GM23248 (cell line): ENCODE measurements around the gene HYDIN. TPM values are rescaled to one million over a fixed set of nuclear protein-coding genes. Genes with fewer than 3 reads are reported as not detected.
"Not testable (repeated sequence)": the region's sequence is repeated elsewhere in the genome, so short reads cannot be mapped to it uniquely, and the experiment has no call there.

ENCODE experiments used
- DNase-seq: peaks from one replicate; pipeline ENCODE4 v3.0.0-alpha.2; 2015
- H2AFZ ChIP-seq: fragments of 200-600 bp; sonication (generic); 2 replicates; pipeline ENCODE4 v1.6.1; 2016; ENCODE audit warnings: antibody characterized with exemption
- H3F3A ChIP-seq: fragments of 200-600 bp; sonication (generic); 2 replicates; pipeline ENCODE4 v1.6.1; 2016; ENCODE audit warnings: mild to moderate bottlenecking, antibody characterized with exemption, mixed run types; ENCODE audit not compliant: insufficient read depth
- H3K27ac ChIP-seq: fragments of 200-600 bp; sonication (generic); 2 replicates; pipeline ENCODE4 v1.5.1; 2016; ENCODE audit warnings: mild to moderate bottlenecking
- H3K27me3 ChIP-seq: fragments of 200-600 bp; sonication (generic); replicated peaks from 2 replicates; pipeline ENCODE4 v1.6.1; 2016; ENCODE audit warnings: mild to moderate bottlenecking; ENCODE audit not compliant: insufficient read depth
- H3K36me3 ChIP-seq: fragments of 200-600 bp; sonication (generic); 2 replicates; pipeline ENCODE4 v1.6.1; 2016; ENCODE audit warnings: low read depth, mild to moderate bottlenecking
- H3K4me1 ChIP-seq: fragments of 200-600 bp; sonication (generic); 2 replicates; pipeline ENCODE4 v1.6.1; 2016; ENCODE audit warnings: mild to moderate bottlenecking; ENCODE audit not compliant: insufficient read depth
- H3K4me2 ChIP-seq: fragments of 200-600 bp; sonication (generic); one replicate; pipeline ENCODE4 v1.6.1; 2016; ENCODE audit warnings: mild to moderate bottlenecking; ENCODE audit not compliant: unreplicated experiment
- H3K4me3 ChIP-seq: fragments of 200-600 bp; sonication (generic); 2 replicates; pipeline ENCODE4 v1.5.1; 2016; ENCODE audit warnings: mild to moderate bottlenecking
- H3K79me2 ChIP-seq: fragments of 200-600 bp; sonication (generic); 2 replicates; pipeline ENCODE4 v1.6.1; 2016; ENCODE audit warnings: mild to moderate bottlenecking; ENCODE audit not compliant: insufficient read depth
- H3K9ac ChIP-seq: fragments of 200-600 bp; sonication (generic); 2 replicates; pipeline ENCODE4 v1.6.1; 2016; ENCODE audit warnings: mild to moderate bottlenecking
- H3K9me2 ChIP-seq: fragments of 200-600 bp; sonication (generic); 2 replicates; pipeline ENCODE4 v1.6.1; 2016; ENCODE audit warnings: mixed run types, mild to moderate bottlenecking, moderate library complexity; ENCODE audit not compliant: insufficient read depth
- H3K9me3 ChIP-seq: fragments of 200-600 bp; sonication (generic); one replicate; pipeline ENCODE4 v1.6.1; 2017; ENCODE audit warnings: low read depth
- H4K20me1 ChIP-seq: fragments of 200-600 bp; sonication (generic); 2 replicates; pipeline ENCODE4 v1.6.0; 2016; ENCODE audit not compliant: insufficient read depth
- EZH2 ChIP-seq: fragments of 200-600 bp; sonication (generic); IDR thresholded peaks from 2 replicates; pipeline ENCODE4 v1.6.1; 2018; ENCODE audit warnings: antibody characterized with exemption, mild to moderate bottlenecking; ENCODE audit not compliant: insufficient read depth, poor library complexity, severe bottlenecking
- EZH2phosphoT487 ChIP-seq: fragments of 200-600 bp; sonication (generic); IDR thresholded peaks from 2 replicates; pipeline ENCODE4 v1.6.1; 2018; ENCODE audit warnings: antibody characterized with exemption, moderate library complexity, mild to moderate bottlenecking, low read depth; ENCODE audit not compliant: insufficient read depth
- WGBS, 2 experiments: methylation state at CpG; one replicate each; pipeline ENCODE4 v1.1.6; 2015 to 2017; ENCODE audit warnings: low lambda C conversion rate in 2 of 2, low coverage in 1 of 2; ENCODE audit errors: missing lambda C conversion rate in 2 of 2; 5-methylcytosine and 5-hydroxymethylcytosine counted together
- in situ Hi-C: fragments of 300-500 bp; cut with MboI; formaldehyde crosslinking; loops from 2 replicates; pipeline ENCODE4 v1.15.0; 2020
- polyA plus RNA-seq: library from polyadenylated mRNA; unstranded; fragments of >200 nt; fragmentation: Nextera tagmentation; extraction: Ambion mirVana; gene quantifications from 2 replicates; pipeline ENCODE4 v1.2.1, GENCODE V29; 2016
- total RNA-seq: library from RNA; depleted of rRNA; stranded (reverse); fragments of >200 nt; shearing (Covaris generic); gene quantifications from 2 replicates; pipeline ENCODE4 v1.2.3, GENCODE V29; 2014

HYDIN gene
- total and polyA plus RNA-seq, 2 experiments from 2014 or later = 0.50 to 0.54 TPM

- H2AFZ ChIP-seq, H3F3A ChIP-seq, H3K9me2 ChIP-seq, H3K36me3 ChIP-seq, H3K4me1 ChIP-seq, H3K4me2 ChIP-seq, DNase-seq, in situ Hi-C loops, H3K9ac ChIP-seq, H3K9me3 ChIP-seq, H3K79me2 ChIP-seq, H3K27me3 ChIP-seq, H4K20me1 ChIP-seq, H3K27ac ChIP-seq, H3K4me3 ChIP-seq: not testable (repeated sequence)
- 31 to 33% methylated on average over 3 of the region's 4 CpGs for WGBS, 2 experiments
Measured at GRCh38 chr16:70823498-70824118, 406.9 kb downstream of the HYDIN start.

- H3K27ac ChIP-seq, H3K9me3 ChIP-seq, H3K9me2 ChIP-seq, in situ Hi-C loops, H3F3A ChIP-seq, H3K4me2 ChIP-seq, H3K36me3 ChIP-seq, H3K4me3 ChIP-seq, H3K9ac ChIP-seq, H2AFZ ChIP-seq, H4K20me1 ChIP-seq, H3K79me2 ChIP-seq, DNase-seq, H3K4me1 ChIP-seq, H3K27me3 ChIP-seq: not testable (repeated sequence)
- WGBS, 2 experiments = 43% methylated on average over 1 of the region's 2 CpGs; no CpG with 5 or more reads in 1 of the 2 experiments
Measured at GRCh38 chr16:70822734-70823133, 407.8 kb downstream of the HYDIN start.

GRCh38 chr16:70818088-70818487, 412.4 kb downstream of the HYDIN start:
- H3K9me2 ChIP-seq, H3K4me3 ChIP-seq, H3K9me3 ChIP-seq, H3K4me2 ChIP-seq, DNase-seq, H2AFZ ChIP-seq, H3K9ac ChIP-seq, H4K20me1 ChIP-seq, H3K4me1 ChIP-seq, H3F3A ChIP-seq, H3K27ac ChIP-seq, H3K36me3 ChIP-seq, H3K79me2 ChIP-seq, H3K27me3 ChIP-seq, in situ Hi-C loops: not testable (repeated sequence)
- 64 to 67% methylated on average over 9 to 11 of the region's 13 CpGs for WGBS, 2 experiments

GRCh38 chr16:70809392-70810060, 421.0 kb downstream of the HYDIN start:
- H3K4me2 ChIP-seq = no peak overlapping the region
- no peaks in the 10 kb centered on the region for H3K9me3 ChIP-seq
- peaks cover 22% of the 10 kb centered on the region for H3F3A ChIP-seq
- peaks cover 20% of the 10 kb centered on the region for H3K4me1 ChIP-seq
- no peak for DNase-seq
- H2AFZ ChIP-seq = no peak overlapping the region
- H3K79me2 ChIP-seq = no peaks in the 10 kb centered on the region
- H3K9me2 ChIP-seq = no peaks in the 10 kb centered on the region
- WGBS, 2 experiments = 40 to 41% methylated on average over 9 of the region's 9 CpGs
- H3K4me3 ChIP-seq = no peak overlapping the region
- in situ Hi-C loops = no loop called here
- no peaks in the 10 kb centered on the region for H4K20me1 ChIP-seq
- no peak overlapping the region for H3K27ac ChIP-seq
- no peaks in the 10 kb centered on the region for H3K27me3 ChIP-seq
- TF ChIP-seq EZH2phosphoT487 (no peak), EZH2 (no peak)
- H3K9ac ChIP-seq = no peak overlapping the region
- H3K36me3 ChIP-seq = no peaks in the 10 kb centered on the region

- Histone ChIP-seq H3K79me2 (no peaks in the 10 kb centered on the region), H3K4me2 (no peak overlapping the region), H2AFZ (no peak overlapping the region), H3K4me1 (peaks cover 26% of the 10 kb centered on the region), H3K9ac (no peak overlapping the region), H3K27ac (no peak overlapping the region), H3K9me3 (no peaks in the 10 kb centered on the region), H3F3A (peaks cover 30% of the 10 kb centered on the region), H3K36me3 (no peaks in the 10 kb centered on the region), H3K4me3 (no peak overlapping the region), H4K20me1 (no peaks in the 10 kb centered on the region), H3K9me2 (no peaks in the 10 kb centered on the region), H3K27me3 (no peaks in the 10 kb centered on the region)
- DNase-seq = no peak
- in situ Hi-C loops = no loop called here
- no peak for TF ChIP-seq EZH2phosphoT487
- no peak for TF ChIP-seq EZH2
Measured at GRCh38 chr16:70808371-70808770, 422.2 kb downstream of the HYDIN start.
